Measurements from ENCODE around the gene SRSF11. TPM values are rescaled to one million over a fixed set of nuclear protein-coding genes. Genes with fewer than 3 reads are reported as not detected.

SRSF11 gene
- total RNA-seq, 1 donor from 2014 or later, result 281 TPM

- peaks cover 44% of the 10 kb centered on the region for H3K36me3 Mint-ChIP-seq
- Histone ChIP-seq H3K79me2 (ENCODE audit: low read depth) (peaks cover 7% of the 10 kb centered on the region), H3K4me1 (no peaks in the 10 kb centered on the region), H3F3A (ENCODE audit: low read depth) (peaks cover 27% of the 10 kb centered on the region), H4K20me1 (ENCODE audit: low read depth) (peaks cover 27% of the 10 kb centered on the region), H3K27ac (no peak overlapping the region), H3K36me3 (peaks cover 69% of the 10 kb centered on the region), H3K4me3 (no peak overlapping the region), H3K27me3 (no peaks in the 10 kb centered on the region), H3K4me2 (no peak overlapping the region), H3K9me3 (ENCODE audit: low read depth) (no peaks in the 10 kb centered on the region), H3K9ac (no peak overlapping the region), H2AFZ (replicated peaks) (no peak overlapping the region)
- H3K9me3 Mint-ChIP-seq, result no peaks in the 10 kb centered on the region
- no peak for DNase-seq (ENCODE audit: low spot score)
- H3K4me3 Mint-ChIP-seq, result no peak overlapping the region
- no peaks in the 10 kb centered on the region for H3K4me1 Mint-ChIP-seq
- TF ChIP-seq CTCF (IDR thresholded peaks at IDR 0.05) (no peak), EZH2phosphoT487 (IDR thresholded peaks at IDR 0.05) (no peak), EZH2 (IDR thresholded peaks at IDR 0.05) (no peak)
- H3K27me3 Mint-ChIP-seq (ENCODE audit: insufficient read depth, low read depth), result no peaks in the 10 kb centered on the region
- no peak overlapping the region for H3K27ac Mint-ChIP-seq
Measured at GRCh38 chr1:70247122-70247521, 25.9 kb downstream of the SRSF11 start.

- peaks cover 42% of the 10 kb centered on the region for H3K36me3 Mint-ChIP-seq
Measured at GRCh38 chr1:70247768-70248167, 26.6 kb downstream of the SRSF11 start.

GRCh38 chr1:70248729-70249128, 27.5 kb downstream of the SRSF11 start:
- Mint-ChIP-seq H3K4me1 (no peaks in the 10 kb centered on the region), H3K9me3 (no peaks in the 10 kb centered on the region), H3K4me3 (no peak overlapping the region), H3K36me3 (peaks cover 36% of the 10 kb centered on the region), H3K27ac (no peak overlapping the region), H3K27me3 (ENCODE audit: insufficient read depth, low read depth) (no peaks in the 10 kb centered on the region)
- Histone ChIP-seq H3K4me2 (no peak overlapping the region), H4K20me1 (ENCODE audit: low read depth) (peaks cover 14% of the 10 kb centered on the region), H3K36me3 (peaks cover 64% of the 10 kb centered on the region), H2AFZ (replicated peaks) (no peak overlapping the region), H3F3A (ENCODE audit: low read depth) (peaks cover 41% of the 10 kb centered on the region), H3K4me3 (no peak overlapping the region), H3K27ac (no peak overlapping the region), H3K4me1 (no peaks in the 10 kb centered on the region), H3K9ac (no peak overlapping the region), H3K27me3 (no peaks in the 10 kb centered on the region), H3K9me3 (ENCODE audit: low read depth) (no peaks in the 10 kb centered on the region), H3K79me2 (ENCODE audit: low read depth) (no peaks in the 10 kb centered on the region)
- TF ChIP-seq EZH2 (IDR thresholded peaks at IDR 0.05), result no peak
- TF ChIP-seq EZH2phosphoT487 (IDR thresholded peaks at IDR 0.05), result no peak
- TF ChIP-seq CTCF (IDR thresholded peaks at IDR 0.05), result no peak
- DNase-seq (ENCODE audit: low spot score), result no peak

More at GRCh38 chr1:70247768-70248167, 26.6 kb downstream of the SRSF11 start:
- peaks cover 22% of the 10 kb centered on the region for H4K20me1 ChIP-seq (ENCODE audit: low read depth)
- peak overlapping the region; percentile 14 for H3K9ac ChIP-seq
- H3K27ac ChIP-seq, result no peak overlapping the region
- peaks cover 71% of the 10 kb centered on the region for H3K36me3 ChIP-seq
- H3F3A ChIP-seq (ENCODE audit: low read depth), result peaks cover 33% of the 10 kb centered on the region
- H3K27ac Mint-ChIP-seq, result no peak overlapping the region
- H2AFZ ChIP-seq (replicated peaks), result no peak overlapping the region
- no peaks in the 10 kb centered on the region for H3K27me3 ChIP-seq
- peaks cover 2% of the 10 kb centered on the region for H3K79me2 ChIP-seq (ENCODE audit: low read depth)
- no peaks in the 10 kb centered on the region for H3K9me3 ChIP-seq (ENCODE audit: low read depth)
- no peaks in the 10 kb centered on the region for H3K9me3 Mint-ChIP-seq
- H3K4me3 Mint-ChIP-seq, result no peak overlapping the region
- no peaks in the 10 kb centered on the region for H3K27me3 Mint-ChIP-seq (ENCODE audit: insufficient read depth, low read depth)
- TF ChIP-seq EZH2phosphoT487 (IDR thresholded peaks at IDR 0.05) (no peak), CTCF (IDR thresholded peaks at IDR 0.05) (no peak), EZH2 (IDR thresholded peaks at IDR 0.05) (no peak)
- no peaks in the 10 kb centered on the region for H3K4me1 ChIP-seq
- no peak overlapping the region for H3K4me3 ChIP-seq
- DNase-seq (ENCODE audit: low spot score), result no peak
- H3K4me2 ChIP-seq, result no peak overlapping the region
- no peaks in the 10 kb centered on the region for H3K4me1 Mint-ChIP-seq

Data from neural progenitor cell (in vitro differentiated cells).